Vagina (tissue), 2 donors: ENCODE measurements around the gene CFAP46.

Experiments used
- CTCF ChIP-seq, 3 experiments: fragments of 450-650 bp in 2 of 3; fragments of 200-600 bp in 1 of 3; sonication (generic) in 1 of 3; IDR thresholded peaks; one replicate each; pipeline ENCODE4 v1.5.1; 2017 to 2019; ENCODE audit warnings: antibody characterized with exemption in 3 of 3, mild to moderate bottlenecking in 2 of 3, moderate library complexity in 2 of 3
- POLR2A ChIP-seq, 2 donors: fragments of 450-650 bp; IDR thresholded peaks; one replicate each; pipeline ENCODE4 v1.6.1; 2017; ENCODE audit warnings: antibody characterized with exemption in 2 of 2, mild to moderate bottlenecking in 2 of 2, moderate library complexity in 2 of 2

- no peak for TF ChIP-seq POLR2A (IDR thresholded peaks at IDR 0.05)
- no peak for TF ChIP-seq CTCF (IDR thresholded peaks at IDR 0.05)
These were observed 129.8 kb downstream of the CFAP46 start for GRCh38 chr10:132812520-132812919.
